Raji (cell line): ENCODE data around the gene NRXN3.

Source experiments
- POLR2A ChIP-seq: IDR thresholded peaks from 2 replicates; pipeline ENCODE4 v1.6.1; 2011; ENCODE audit warnings: low read depth, low read length, control low read depth; ENCODE audit not compliant: insufficient read depth

Gene NRXN3

DNA sequence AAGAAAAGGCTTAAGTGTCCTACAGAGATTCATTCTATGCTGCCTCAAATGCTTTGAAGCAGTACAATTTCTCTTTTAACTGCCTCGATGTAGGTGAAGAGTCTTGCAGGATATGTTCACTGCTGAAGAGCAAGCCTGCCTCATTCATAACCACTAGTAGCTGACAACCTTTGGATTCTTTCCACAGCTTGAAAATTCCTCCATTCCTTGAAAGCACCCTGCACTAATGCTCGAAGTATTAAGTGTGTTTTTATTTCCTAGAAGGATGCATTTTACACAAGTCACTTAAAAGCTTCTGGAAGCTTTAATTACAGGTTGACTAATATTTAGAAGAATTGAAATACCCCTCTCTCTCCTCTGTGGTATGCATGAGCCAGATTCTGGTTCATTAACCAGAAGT lies 1611.7 kb downstream of the NRXN3 start:
- TF ChIP-seq POLR2A, result no peak

DNA sequence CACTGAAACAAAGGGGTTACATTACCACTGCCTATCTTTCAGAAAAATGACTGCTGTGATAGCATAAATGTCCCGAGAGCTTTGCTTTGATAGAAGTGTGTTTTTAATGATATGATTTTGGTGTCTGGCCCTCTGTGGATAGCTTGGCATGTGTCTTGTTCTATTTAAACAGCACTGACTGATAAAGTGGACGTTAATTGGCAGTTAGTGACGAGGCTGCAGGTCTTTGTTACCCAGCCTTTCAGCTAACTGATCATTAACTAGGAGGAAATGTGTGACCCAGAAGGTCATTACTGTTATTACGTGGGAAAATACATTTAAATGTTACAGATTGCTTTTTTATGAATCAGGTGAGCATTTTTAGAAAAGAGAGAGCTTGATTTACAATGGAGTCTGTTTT lies 1612.9 kb downstream of the NRXN3 start:
- no peak for TF ChIP-seq POLR2A

DNA sequence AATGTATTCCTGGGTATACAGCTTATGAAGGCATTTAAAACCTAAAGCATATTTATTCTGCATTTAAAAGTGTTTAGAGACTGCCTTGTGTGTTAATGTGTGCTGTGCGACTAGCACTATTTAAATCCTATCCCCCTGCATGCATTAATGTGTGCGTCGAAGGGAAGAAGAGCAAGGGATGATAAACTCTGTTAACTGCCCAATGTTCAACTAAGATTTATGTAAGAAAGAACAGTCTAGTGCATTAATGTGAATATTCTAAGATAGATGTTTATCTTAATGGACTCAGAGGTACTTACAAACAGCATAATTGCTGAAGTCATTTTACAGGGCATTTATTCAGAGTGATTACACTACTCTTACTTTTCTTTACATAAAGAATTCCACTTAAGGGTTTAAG lies 1616.3 kb downstream of the NRXN3 start:
- TF ChIP-seq POLR2A, result no peak

DNA sequence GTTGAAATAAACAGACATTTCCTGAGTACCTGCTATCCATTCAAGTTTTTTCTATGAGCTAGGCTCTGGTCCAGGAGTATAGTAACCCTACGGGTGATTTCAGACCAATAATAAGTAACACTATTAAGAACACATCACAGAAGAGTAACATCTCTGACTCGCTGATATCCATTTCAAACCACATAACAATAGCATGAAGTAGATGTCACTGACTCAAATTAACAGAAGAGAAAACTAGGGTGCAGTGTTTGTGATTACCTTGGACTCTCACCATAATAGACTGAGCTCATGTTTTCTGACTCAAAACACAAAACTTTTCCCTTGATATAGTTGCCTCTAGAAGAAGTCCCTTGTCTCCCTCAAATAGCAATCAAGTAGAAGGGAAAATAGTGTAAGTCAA lies 1618.2 kb downstream of the NRXN3 start:
- no peak for TF ChIP-seq POLR2A

DNA sequence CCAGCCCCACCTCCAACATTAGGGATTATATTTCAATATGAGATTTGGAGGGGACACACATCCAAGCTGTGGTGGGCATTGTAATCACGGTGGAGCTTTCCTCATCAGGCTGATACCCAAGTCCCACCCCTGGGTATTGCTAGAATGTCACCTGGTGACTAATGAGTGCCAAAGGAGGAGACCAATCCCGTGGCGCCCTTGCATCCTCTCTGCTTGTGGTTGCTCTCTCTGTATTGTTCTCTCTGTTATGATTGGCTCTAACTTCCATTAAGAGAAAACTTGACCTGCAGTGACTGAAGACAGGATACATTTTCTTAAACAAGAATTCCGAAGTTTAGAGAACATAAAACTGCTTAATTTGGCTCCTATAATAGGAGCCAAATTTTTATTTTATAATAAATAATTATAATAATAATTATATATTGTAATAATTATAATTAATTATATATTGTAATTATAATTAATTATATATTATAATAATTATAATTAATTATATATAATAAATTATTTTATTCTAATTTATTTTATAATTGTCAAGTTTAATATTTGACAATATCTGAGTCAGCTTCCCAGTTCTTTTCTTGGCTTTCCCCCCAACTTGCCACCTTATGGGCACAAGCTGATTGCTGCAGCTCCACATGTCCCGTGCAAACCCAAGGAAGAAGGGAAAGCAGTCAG lies 1621.0 kb downstream of the NRXN3 start:
- no peak for TF ChIP-seq POLR2A

DNA sequence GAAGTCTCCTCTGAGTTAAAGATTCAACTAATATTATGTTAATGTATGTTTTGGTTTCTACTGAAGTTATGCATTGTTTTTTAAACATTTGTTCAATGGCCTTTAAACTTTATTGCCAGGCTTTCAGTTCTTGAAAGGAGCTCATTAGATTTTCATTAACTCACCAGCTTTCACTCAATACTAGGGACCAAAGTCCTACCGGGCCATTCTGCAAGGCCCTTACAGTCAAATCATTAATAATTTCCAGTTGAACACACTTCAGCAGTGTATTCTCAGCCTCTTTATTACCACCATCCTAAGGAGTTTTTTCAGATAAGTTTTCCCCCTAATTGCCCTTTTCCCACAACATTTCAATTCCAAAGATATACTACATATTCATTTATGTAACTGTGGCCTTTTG lies 1631.9 kb downstream of the NRXN3 start:
- TF ChIP-seq POLR2A, result no peak

DNA sequence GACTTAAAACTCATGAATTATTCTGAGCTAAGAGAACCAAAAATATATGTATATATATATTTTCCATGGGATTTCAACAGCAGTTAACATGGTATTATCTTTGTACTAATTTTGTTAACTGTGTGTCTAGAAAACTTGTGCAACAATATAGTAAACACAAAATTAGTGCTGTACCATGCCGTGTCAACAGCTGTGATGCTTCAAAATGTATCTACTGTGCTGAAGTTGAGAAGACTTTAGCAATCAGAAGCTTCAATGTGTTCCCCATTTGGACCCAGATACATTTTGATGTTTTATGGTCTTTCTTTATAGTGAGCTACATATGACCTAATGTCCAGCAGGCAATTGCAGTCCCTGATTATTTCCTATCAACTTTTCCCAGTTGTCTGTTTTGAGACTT lies 1635.5 kb downstream of the NRXN3 start:
- no peak for TF ChIP-seq POLR2A

DNA sequence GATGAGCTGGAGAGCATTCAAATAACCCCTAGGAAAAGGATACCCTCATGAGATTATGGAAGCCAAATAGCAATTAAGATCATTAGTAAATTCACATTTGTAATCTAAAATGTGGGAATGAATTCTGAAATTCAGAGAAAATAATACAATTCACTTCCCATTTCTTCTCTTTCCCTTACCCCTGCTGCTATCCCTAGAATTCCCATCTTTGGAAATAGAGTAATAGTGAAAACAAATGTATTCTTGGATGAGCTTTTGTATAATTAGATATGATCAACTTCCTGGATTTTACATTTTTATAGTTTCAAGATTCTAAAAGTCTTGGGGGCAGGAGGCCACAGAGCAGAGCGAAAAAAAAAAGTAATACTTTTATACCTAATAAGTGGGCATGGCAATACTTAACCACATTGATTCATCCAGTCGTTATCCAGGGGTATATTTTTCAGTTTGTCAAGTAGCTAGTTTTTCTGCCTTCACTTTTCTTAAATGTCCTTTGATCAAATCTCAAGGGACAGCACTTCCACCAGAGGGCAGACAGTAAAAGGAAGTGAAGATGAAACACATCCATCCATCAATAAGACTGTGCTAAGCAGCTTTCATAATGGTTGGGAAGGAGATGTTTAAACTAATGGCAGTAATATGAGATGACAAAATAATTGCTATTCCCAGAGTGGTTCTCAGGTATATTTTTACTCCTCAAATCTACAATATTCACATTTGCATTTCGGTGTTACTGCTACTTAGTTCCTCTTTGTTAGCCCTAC lies 1639.9 kb downstream of the NRXN3 start:
- TF ChIP-seq POLR2A, result no peak

DNA sequence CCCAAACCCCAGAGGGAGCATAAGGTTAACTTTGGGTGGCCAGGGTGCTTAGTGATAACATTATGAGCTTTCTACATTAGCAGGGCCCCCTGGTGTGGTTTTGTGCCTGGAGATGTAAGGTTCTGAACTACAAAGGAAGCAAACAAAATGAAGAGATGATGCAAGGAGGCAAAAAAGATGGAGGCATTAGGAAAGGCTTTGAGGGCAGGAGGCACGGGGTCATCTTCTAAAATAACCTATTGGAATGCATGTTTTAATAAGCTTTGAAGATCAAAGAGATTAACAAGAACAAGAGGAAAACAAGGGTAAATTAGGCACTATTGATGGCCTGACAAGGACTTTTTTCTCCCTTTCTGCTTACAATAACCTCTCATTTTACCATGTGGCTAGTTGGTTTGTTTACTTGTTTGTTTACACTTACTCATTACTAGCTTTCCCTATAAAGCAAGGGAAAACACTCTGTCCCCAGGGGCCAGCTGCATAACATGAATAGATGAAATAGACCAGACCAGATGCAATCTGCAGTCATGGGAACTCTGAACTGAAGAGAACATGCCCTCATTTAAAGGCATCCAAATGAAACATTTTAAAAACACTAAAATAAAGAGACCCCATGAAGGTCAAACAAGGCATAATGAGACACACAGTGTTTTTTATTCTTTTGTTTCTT lies 1650.8 kb downstream of the NRXN3 start:
- no peak for TF ChIP-seq POLR2A

DNA sequence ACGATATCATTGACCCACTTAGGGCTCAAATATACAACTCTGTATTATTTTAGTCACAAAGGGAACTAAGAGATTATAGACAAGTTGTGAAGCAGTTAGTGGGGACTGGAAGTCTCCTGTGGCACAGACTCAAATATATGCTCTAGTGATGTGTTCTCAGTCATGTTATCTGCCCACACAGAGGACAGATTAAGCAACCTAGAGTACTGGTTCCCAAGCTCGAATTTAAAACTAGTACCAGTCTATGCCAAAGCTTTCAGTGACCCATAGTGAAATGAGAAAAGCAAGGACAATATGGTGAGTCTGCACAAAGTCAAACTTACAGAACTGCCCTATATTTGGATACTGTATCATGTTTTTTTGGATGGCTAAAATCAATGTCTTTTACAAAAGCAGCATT lies 1651.9 kb downstream of the NRXN3 start:
- no peak for TF ChIP-seq POLR2A

DNA sequence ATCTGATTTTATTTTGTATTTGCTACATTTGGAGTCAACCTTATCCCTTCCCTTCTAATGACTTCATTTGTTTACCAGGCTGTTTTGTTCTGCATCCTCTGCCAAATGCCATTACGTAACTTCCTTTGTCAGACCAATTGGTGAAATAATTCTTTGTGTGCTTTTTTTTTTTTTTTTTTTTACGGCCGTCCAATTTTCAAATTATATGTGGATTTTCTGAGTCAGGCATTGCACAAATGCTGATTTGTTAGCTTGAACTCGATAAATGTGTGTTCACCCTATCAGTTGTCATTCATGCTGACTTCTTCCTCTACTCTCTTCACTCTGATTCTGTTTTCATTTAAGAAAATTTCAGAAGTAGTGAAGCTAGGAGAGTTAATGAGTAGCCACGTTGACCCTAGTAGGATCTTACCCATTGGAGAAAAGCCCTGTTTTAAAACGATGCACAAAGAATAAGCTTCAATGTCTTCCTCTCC lies 1654.9 kb downstream of the NRXN3 start:
- no peak for TF ChIP-seq POLR2A

DNA sequence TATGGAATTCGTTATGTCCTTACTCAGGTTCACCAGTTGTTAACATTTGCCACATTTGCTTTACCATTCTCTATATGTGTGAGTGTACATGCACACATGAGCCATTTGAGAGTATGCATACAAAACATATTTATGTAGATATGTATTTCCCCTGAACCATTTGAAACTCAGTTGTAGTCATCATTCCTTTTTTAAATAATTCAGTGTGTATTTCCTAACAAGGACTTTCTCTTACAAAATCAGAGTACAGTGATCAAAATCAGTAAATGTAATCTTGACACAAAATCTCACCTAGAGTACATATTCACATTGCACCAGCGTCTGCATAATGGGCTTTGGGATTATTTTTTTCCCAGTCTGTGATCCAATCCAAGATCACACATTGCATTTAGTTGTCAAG lies 1656.2 kb downstream of the NRXN3 start:
- TF ChIP-seq POLR2A, result no peak

DNA sequence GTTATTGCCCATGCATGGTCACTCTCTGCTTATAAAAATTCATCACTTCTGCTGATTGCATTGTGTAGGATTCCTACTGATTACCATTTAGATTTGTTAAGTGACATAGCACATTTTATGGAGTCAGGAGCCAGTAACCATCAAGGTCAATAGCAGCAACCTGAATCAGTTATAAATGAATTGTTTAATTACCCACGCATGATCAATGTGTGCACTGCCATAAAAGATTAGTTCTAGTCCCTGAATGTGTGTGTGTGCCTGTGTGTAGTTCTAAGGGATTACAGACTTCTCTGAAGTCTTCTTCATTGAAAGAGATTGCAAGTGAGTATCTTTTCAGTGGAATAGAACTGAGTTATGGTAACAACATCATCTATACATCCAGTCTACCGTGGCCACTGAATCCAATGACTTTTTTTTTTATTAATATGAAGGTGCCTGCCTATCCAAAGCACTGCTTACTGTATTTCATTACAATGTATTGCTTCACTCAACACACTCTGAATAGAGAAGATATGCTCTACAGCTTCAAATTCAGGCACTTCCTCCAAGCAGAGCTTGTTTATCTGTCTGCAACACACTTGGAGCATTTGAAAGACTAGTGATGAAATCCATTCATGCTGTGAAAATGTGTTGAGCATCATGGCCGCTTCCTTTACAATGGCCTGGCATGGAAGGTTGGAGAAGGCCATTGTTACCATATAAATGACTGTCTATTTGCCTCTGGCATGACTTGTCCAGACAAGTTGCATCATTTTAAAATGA lies 1659.4 kb downstream of the NRXN3 start:
- no peak for TF ChIP-seq POLR2A

DNA sequence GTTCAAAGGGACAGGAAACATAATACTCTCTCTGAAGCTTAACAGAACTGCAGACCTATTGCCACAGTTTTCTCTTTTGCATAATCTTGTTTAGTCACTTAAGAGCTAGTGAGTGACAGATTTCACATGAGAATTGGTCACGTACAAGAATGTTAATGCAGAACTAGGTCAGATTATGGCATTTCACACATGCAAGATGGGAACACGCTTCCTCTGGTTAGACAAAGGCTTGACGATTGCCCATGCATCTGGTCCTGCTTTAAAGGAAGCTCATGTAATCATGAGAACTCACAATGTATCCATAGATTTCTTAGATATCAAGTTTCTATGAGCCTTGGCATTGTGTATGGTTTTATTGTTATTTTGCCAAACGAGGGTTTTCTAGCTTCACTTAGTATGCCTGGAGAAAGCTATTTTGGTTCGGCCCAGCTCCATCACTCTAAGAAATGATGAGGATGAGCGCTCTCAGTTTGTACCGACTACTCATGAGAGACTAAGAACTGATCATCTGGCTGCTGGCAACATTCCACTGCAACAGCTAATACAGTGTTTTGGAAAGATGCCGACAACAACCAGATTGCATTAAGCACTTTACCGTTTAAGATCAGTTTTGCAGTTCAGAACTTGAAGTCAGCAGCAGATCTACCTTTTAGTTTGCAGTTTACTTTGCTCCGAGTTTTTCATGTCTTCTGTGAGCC lies 1661.2 kb downstream of the NRXN3 start:
- TF ChIP-seq POLR2A, result no peak

DNA sequence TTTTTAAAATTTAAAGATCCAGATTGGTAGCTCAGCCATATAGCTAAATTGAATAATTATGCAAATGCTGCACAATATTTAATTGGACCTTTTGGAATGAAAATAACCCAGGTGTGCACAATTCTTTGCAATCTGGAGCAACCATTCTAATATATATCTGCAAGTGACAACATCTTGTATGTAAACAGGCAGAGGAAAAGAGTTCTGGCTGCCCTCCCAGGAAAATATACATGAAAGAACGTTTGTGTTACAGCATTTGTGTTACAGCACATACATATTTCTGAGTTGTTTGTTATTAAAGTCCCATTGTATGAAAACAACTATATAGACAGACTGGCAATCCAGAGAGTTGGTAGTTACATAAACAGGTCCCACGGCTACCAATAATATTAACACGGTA lies 1663.6 kb downstream of the NRXN3 start:
- no peak for TF ChIP-seq POLR2A
